Muscle of leg (tissue), 11 donors: Measurements from ENCODE around the gene ACOT8. TPM values are rescaled to one million over a fixed set of nuclear protein-coding genes. Genes with fewer than 3 reads are reported as not detected.
"Not testable (repeated sequence)": the region's sequence is repeated elsewhere in the genome, so short reads cannot be mapped to it uniquely, and the experiment has no call there.

ENCODE experiments used
- DNase-seq: peaks from one replicate; pipeline ENCODE4 v3.0.0; 2013
- H3K27ac ChIP-seq: one replicate; pipeline ENCODE4 v1.5.1; 2013; ENCODE audit warnings: mild to moderate bottlenecking, low read length, control low read depth
- H3K27me3 ChIP-seq: one replicate; pipeline ENCODE4 v1.6.1; 2013; ENCODE audit warnings: low read length; ENCODE audit not compliant: control insufficient read depth, insufficient read depth
- H3K36me3 ChIP-seq: one replicate; pipeline ENCODE4 v1.6.1; 2013; ENCODE audit warnings: low read length; ENCODE audit not compliant: control insufficient read depth, insufficient read depth
- H3K4me1 ChIP-seq: one replicate; pipeline ENCODE4 v1.6.1; 2013; ENCODE audit warnings: low read length; ENCODE audit not compliant: control insufficient read depth, insufficient read depth
- H3K4me3 ChIP-seq: one replicate; pipeline ENCODE4 v1.5.1; 2013; ENCODE audit warnings: low read length, control low read depth
- H3K9me3 ChIP-seq: replicated peaks from 2 replicates; pipeline ENCODE4 v1.6.1; 2013; ENCODE audit warnings: low read depth, low read length; ENCODE audit not compliant: control insufficient read depth
- WGBS: methylation state at CpG from one replicate; pipeline ENCODE4 v1.1.5; 2013; ENCODE audit warnings: missing lambda C conversion rate; ENCODE audit not compliant: insufficient coverage; 5-methylcytosine and 5-hydroxymethylcytosine counted together
- polyA plus RNA-seq, 8 donors: library from polyadenylated mRNA; unstranded; fragments of 120-200 nt; gene quantifications; one replicate each; pipeline versions ENCODE4 v1.2.1 to v1.2.3, GENCODE V29; 2013; ENCODE audit warnings: inconsistent platforms in 1 of 8, low replicate concordance in 1 of 8; ENCODE audit not compliant: insufficient read length in 8 of 8, insufficient read depth in 1 of 8
- total RNA-seq: library from RNA; stranded (reverse); fragments of 120-200 nt; gene quantifications from one replicate; pipeline ENCODE4 v1.2.4, GENCODE V29; 2013

The ACOT8 gene
- total and polyA plus RNA-seq, 9 donors = 16.8 to 22.5 (median 19.5) TPM

DNA sequence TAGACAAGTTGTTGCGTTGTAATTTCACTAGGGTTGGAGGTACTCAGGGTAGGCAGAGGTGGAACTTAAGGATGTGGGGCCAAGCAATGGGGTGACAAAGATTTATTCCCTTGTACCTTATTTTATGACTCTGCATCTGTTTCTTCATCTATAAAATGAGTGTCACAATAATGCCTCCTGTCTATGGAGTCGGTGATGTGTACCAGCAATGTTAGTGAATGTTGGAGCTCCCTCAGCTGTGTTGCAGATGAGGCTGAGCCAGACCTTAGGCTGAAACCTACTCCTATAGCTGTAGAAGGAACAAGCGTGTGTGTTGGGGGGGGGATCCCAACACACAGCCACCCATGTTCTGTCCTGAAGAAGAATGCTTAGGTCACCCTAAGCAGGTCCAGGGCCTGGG lies 40.2 kb downstream of the ACOT8 start:
- Histone ChIP-seq H3K4me3 (no peak overlapping the region), H3K9me3 (no peaks in the 10 kb centered on the region), H3K27me3 (peaks cover under 1% of the 10 kb centered on the region), H3K4me1 (peaks cover 22% of the 10 kb centered on the region), H3K27ac (peak overlapping the region; percentile 42), H3K36me3 (peaks cover 38% of the 10 kb centered on the region)
- DNase-seq = no peak
- 100% methylated on average over 1 of the region's 3 CpGs for WGBS

DNA sequence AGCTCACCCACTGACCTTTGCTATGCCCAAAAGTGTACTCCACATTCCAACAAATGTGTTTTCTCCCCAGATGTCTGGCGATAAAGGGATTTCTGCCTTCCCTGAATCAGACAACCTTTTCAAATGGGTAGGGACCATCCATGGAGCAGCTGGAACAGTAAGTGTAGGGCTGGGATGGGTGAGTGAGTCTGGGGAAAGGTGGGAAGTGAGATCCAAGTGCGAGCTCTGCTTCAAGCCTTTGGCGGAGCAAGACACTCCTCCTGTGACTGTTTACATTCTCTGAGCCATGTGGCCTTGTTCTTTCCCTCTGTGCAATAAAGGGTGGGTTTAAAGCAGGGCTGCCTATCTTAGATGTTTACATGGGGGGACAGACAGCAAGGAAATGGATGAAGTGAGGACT lies 42.9 kb downstream of the ACOT8 start:
- H3K4me3 ChIP-seq = no peak overlapping the region
- no peak overlapping the region for H3K27ac ChIP-seq
- peaks cover 26% of the 10 kb centered on the region for H3K4me1 ChIP-seq
- no peaks in the 10 kb centered on the region for H3K27me3 ChIP-seq
- no peak for DNase-seq
- no peaks in the 10 kb centered on the region for H3K9me3 ChIP-seq
- peaks cover 50% of the 10 kb centered on the region for H3K36me3 ChIP-seq
- 51% methylated on average over 2 of the region's 3 CpGs for WGBS

DNA sequence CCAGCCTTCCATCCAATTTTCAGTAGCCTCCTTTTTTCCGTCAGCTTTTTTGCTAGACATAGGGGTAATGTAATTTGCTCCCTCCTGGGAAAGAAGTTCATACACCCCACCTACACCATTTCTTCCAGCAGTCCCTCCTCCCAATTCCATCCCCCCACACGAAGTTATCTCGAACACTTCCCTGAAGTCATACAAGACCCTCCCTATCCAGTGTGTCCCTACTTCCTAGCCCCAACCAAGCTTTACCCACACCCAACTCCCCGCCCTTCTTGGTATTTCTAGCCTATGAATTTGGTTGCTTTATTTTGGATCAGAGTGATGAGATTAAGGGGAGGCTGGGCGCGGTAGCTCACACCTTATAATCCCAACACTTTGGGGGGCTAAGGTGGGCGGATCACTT lies 43.7 kb downstream of the ACOT8 start:
- no peak for DNase-seq
- H3K4me3 ChIP-seq = peak overlapping the region; percentile 79
- no peaks in the 10 kb centered on the region for H3K27me3 ChIP-seq
- peaks cover 54% of the 10 kb centered on the region for H3K36me3 ChIP-seq
- 11% methylated on average over 2 of the region's 7 CpGs for WGBS
- no peak overlapping the region for H3K27ac ChIP-seq
- no peaks in the 10 kb centered on the region for H3K9me3 ChIP-seq
- peaks cover 26% of the 10 kb centered on the region for H3K4me1 ChIP-seq

DNA sequence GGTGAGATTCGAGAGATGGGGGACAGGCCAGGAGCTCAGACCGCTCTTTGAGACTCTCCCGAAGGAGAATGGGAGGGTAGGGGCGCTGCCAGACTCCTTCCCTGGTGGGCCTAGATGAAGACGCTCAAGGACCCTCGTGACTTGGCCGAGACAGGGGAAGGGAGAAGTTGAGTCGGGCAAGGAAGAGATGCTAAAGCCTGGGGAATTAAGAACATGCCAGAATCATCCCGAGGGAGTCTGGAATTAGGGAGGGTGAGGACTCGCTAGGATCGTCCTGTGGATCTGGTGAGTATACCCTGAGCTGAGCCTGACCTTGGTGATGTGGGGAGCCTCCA lies 44.2 kb downstream of the ACOT8 start:
- Histone ChIP-seq H3K27me3 (no peaks in the 10 kb centered on the region), H3K4me3 (peak overlapping the region; percentile 79), H3K4me1 (peaks cover 26% of the 10 kb centered on the region), H3K9me3 (no peaks in the 10 kb centered on the region), H3K36me3 (peaks cover 54% of the 10 kb centered on the region), H3K27ac (peak overlapping the region; percentile 20)
- no peak for DNase-seq
- WGBS = 2% methylated on average over 11 of the region's 11 CpGs

DNA sequence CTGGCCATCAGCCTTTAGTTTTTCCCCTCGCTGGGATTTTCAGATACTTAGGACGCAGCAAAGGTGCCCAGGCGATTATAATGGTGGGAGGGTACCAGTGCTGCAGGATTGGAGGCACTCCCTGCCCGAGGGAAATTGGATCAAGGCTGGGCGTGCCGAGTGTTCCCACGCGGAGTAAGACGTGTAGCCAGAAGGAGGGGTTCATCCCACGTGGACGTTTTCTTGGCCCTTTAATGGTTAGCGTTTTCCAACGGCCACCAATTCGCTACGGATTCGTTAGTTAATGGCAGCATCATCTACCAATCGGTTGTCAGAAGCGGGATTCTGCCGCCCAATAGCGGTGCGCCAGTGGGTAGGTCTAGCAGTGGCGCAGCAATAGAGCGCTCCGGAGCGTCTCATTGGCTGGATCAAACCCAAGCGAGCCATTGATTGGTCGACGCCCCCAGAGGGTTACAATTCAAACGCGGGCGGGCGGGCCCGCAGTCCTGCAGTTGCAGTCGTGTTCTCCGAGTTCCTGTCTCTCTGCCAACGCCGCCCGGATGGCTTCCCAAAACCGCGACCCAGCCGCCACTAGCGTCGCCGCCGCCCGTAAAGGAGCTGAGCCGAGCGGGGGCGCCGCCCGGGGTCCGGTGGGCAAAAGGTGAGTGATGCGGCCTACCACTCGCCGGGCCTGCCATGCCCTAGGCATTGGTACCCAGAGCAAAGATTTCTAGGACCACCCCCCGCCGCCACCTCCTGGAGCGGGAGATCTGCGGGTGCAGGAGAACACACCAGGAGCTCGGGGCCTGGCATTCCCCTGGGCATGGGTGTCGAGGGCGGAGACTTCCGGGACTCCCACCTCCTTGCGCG lies 44.8 kb downstream of the ACOT8 start, which contains the start of gene UBE2C:
UBE2C (plus strand) TSS at position 488 of the 849 bp plus-strand sequence; CDS start at position 540, 52 bp downstream.
- Histone ChIP-seq H3K4me1 (peaks cover 25% of the 10 kb centered on the region), H3K4me3 (peak within 1 kb of the TSS; percentile 79), H3K36me3 (peaks cover 58% of the 10 kb centered on the region), H3K27me3 (no peaks in the 10 kb centered on the region), H3K27ac (peak within 1 kb of the TSS; percentile 87), H3K9me3 (no peaks in the 10 kb centered on the region)
- DNase-seq = peak; percentile 100
- WGBS = under 1% methylated on average over 65 of the region's 65 CpGs

DNA sequence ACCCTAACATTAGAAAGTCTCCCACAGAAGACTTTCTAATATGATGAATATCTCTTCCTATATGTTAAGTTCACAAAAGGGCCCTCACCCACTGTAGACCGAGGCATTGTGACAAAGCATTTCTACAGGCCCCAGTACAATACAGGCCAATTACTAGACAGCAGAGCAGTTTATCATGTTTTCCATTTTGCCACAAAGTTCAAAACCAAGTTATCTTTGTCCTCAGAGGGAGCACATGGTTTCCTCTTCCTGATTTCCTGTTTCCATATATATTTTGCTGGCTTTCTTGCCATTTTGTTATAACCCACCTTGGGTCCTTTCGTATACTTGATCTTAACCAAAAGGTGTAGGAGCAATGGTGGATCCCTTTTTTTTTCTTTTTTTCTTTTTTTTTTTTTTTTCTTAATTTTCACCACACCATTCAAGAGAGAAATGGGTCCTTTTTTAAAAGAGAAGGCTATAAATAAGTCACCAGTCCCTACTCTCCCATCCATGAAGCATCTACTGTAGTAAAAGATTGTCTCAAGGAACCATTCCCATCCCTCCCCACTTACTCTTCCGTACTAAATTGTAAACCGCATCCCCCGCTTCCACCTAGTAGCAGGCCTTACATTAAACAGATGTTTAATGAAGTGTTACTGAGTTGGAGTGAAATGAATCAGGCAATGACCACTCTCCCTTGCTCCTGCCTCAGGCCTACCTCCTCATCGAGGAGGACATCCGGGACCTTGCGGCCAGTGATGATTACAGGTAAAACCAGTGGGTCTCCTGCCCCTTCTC lies 46.8 kb downstream of the ACOT8 start:
- 93% methylated on average over 4 of the region's 8 CpGs for WGBS
- no peak for DNase-seq
- H3K4me1 ChIP-seq = peaks cover 22% of the 10 kb centered on the region
- peaks cover 54% of the 10 kb centered on the region for H3K36me3 ChIP-seq
- H3K27ac ChIP-seq = no peak overlapping the region
- H3K9me3 ChIP-seq = no peaks in the 10 kb centered on the region
- H3K4me3 ChIP-seq = no peak overlapping the region
- H3K27me3 ChIP-seq = no peaks in the 10 kb centered on the region

DNA sequence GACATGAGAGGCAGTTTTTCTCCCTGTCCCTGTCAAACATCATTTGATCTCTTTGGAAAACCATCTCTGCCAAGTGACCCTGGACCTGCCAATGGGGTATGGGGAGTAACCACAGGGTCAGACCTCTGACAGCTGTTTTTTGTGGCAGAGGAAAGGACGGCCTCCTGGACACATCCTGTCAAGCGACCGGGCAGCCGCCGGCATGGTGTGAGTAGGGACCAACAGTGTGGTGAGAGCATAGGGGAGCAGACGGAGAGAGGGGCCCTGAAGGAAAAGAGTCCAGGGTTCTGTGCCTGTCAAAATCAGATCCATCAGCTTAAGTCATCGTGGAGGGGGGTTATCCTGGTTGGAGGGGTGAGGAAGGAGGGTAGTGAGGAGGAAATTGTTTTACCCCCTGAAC lies 55.3 kb downstream of the ACOT8 start:
- H3K4me1 ChIP-seq = peaks cover 2% of the 10 kb centered on the region
- no peak overlapping the region for H3K27ac ChIP-seq
- no peaks in the 10 kb centered on the region for H3K27me3 ChIP-seq
- DNase-seq = no peak
- 84% methylated on average over 7 of the region's 7 CpGs for WGBS
- peaks cover 51% of the 10 kb centered on the region for H3K36me3 ChIP-seq
- no peak overlapping the region for H3K4me3 ChIP-seq
- no peaks in the 10 kb centered on the region for H3K9me3 ChIP-seq

DNA sequence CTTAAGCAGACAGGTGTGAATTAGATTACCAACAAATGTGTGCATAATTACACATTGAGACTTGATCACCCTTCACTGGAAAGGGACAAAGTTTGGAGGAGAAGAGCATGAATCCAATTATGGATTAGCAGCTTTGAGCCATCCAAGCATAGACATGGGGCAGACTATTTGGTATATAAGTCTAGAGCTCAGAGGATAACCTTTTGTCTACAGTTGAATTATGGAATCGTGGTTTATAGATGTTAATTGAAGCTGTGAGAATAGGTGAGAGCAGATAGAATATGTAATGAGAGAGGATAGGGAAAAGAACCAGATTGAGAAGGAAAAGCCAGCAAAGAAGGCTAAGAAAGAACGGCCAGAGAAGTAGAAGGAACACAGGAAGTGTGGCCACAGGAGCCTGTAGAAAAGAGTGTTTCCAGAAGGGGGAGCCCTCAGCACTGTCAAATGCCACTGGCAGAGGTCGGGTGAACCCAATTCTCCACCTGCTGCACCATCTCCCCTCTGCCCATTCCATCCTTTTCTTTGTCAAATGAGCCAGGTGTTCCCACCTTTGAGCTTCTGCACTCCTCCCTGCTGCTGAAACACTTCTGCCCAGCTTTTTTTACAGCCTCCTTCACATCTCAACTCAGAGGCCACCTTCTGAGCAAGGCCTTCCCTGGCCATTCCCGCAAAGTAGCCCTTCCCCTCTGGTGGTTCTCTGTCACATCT lies 58.1 kb downstream of the ACOT8 start:
- no peaks in the 10 kb centered on the region for H3K9me3 ChIP-seq
- no peaks in the 10 kb centered on the region for H3K27me3 ChIP-seq
- peaks cover 8% of the 10 kb centered on the region for H3K4me1 ChIP-seq
- WGBS = 43% methylated on average over 3 of the region's 4 CpGs
- peaks cover 55% of the 10 kb centered on the region for H3K36me3 ChIP-seq
- peak; percentile 59 for DNase-seq
- H3K4me3 ChIP-seq = no peak overlapping the region
- H3K27ac ChIP-seq = no peak overlapping the region

DNA sequence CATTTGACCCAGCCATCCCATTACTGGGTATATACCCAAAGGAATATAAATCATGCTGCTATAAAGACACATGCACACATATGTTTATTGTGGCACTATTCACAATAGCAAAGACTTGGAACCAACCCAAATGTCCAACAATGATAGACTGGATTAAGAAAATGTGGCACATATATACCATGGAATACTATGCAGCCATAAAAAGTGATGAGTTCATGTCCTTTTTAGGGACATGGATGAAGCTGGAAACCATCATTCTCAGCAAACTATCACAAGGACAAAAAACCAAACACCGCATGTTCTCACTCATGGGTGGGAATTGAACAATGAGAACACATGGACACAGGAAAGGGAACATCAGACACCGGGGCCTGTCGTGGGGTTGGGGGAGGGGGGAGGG lies 59.2 kb downstream of the ACOT8 start:
- not testable (repeated sequence) for H3K4me3 ChIP-seq, DNase-seq, H3K4me1 ChIP-seq, H3K27me3 ChIP-seq, H3K27ac ChIP-seq, H3K9me3 ChIP-seq
- WGBS = no CpG with 5 or more reads among the region's 3 CpGs
- peaks cover 49% of the 10 kb centered on the region for H3K36me3 ChIP-seq

DNA sequence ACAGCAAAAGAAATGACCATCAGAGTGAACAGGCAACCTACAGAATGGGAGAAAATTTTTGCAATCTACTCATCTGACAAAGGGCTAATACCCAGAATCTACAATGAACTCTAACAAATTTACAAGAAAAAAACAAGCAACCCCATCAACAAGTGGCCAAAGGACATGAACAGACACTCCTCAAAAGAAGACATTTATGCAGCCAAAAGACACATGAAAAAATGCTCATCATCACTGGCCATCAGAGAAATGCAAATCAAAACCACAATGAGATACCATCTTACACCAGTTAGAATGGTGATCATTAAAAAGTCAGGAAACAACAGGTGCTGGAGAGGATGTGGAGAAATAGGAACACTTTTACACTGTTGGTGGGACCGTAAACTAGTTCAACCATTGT lies 59.7 kb downstream of the ACOT8 start:
- H3K27me3 ChIP-seq, H3K4me3 ChIP-seq, DNase-seq, H3K27ac ChIP-seq, H3K9me3 ChIP-seq: not testable (repeated sequence)
- Histone ChIP-seq H3K36me3 (peaks cover 47% of the 10 kb centered on the region), H3K4me1 (peaks cover 14% of the 10 kb centered on the region)
- WGBS = no CpG with 5 or more reads among the region's 1 CpG
